HEK293T (cell line): ENCODE data around the gene MORN2.

ENCODE experiments used
- ARNT ChIP-seq: fragments of 450-650 bp; IDR thresholded peaks from 2 replicates; pipeline ENCODE4 v1.6.1; 2017; ENCODE audit warnings: mild to moderate bottlenecking
- BHLHE40 ChIP-seq: fragments of 450-650 bp; IDR thresholded peaks from 2 replicates; pipeline ENCODE4 v1.6.1; 2016; ENCODE audit warnings: mild to moderate bottlenecking, moderate library complexity, borderline replicate concordance
- CTBP1 ChIP-seq: fragments of 450-650 bp; IDR thresholded peaks from 2 replicates; pipeline ENCODE4 v1.6.1; 2016; ENCODE audit warnings: borderline replicate concordance
- FOXA1 ChIP-seq: fragments of 450-650 bp; IDR thresholded peaks from 2 replicates; pipeline ENCODE4 v1.6.1; 2016; ENCODE audit warnings: mild to moderate bottlenecking
- FOXK2 ChIP-seq: fragments of 450-650 bp; IDR thresholded peaks from 2 replicates; pipeline ENCODE4 v1.6.1; 2016; ENCODE audit warnings: mild to moderate bottlenecking
- FOXM1 ChIP-seq: fragments of 450-650 bp; IDR thresholded peaks from 2 replicates; pipeline ENCODE4 v1.6.1; 2017; ENCODE audit warnings: mild to moderate bottlenecking, borderline replicate concordance
- HDGF ChIP-seq: fragments of 450-650 bp; IDR thresholded peaks from 2 replicates; pipeline ENCODE4 v1.6.1; 2017; ENCODE audit warnings: antibody characterized with exemption, borderline replicate concordance
- L3MBTL2 ChIP-seq: fragments of 450-650 bp; conservative IDR thresholded peaks from 2 replicates; pipeline ENCODE4 v1.6.1; 2016; ENCODE audit warnings: mild to moderate bottlenecking
- NFRKB ChIP-seq: fragments of 450-650 bp; IDR thresholded peaks from 2 replicates; pipeline ENCODE4 v1.6.1; 2016; ENCODE audit warnings: mild to moderate bottlenecking, moderate library complexity
- SP1 ChIP-seq: fragments of 450-650 bp; IDR thresholded peaks from 2 replicates; pipeline ENCODE4 v1.6.1; 2017
- SUZ12 ChIP-seq: fragments of 450-650 bp; IDR thresholded peaks from 2 replicates; pipeline ENCODE4 v1.6.1; 2016; ENCODE audit warnings: mild to moderate bottlenecking
- TARDBP ChIP-seq: fragments of 450-650 bp; IDR thresholded peaks from 2 replicates; pipeline ENCODE4 v1.6.1; 2016
- TF ChIP-seq, protein P1 (sequence below): fragments of 450-650 bp; IDR thresholded peaks from 2 replicates; pipeline ENCODE4 v1.6.1; 2016

- TF ChIP-seq BHLHE40 (no peak), SUZ12 (no peak), HDGF (no peak), FOXM1 (no peak), FOXK2 (no peak), ARNT (no peak), TARDBP (no peak), SP1 (no peak), NFRKB (no peak), CTBP1 (no peak), FOXA1 (no peak), L3MBTL2 (no peak)
- TF ChIP-seq, protein P1, sequence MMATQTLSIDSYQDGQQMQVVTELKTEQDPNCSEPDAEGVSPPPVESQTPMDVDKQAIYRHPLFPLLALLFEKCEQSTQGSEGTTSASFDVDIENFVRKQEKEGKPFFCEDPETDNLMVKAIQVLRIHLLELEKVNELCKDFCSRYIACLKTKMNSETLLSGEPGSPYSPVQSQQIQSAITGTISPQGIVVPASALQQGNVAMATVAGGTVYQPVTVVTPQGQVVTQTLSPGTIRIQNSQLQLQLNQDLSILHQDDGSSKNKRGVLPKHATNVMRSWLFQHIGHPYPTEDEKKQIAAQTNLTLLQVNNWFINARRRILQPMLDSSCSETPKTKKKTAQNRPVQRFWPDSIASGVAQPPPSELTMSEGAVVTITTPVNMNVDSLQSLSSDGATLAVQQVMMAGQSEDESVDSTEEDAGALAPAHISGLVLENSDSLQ = no peak
These were observed 11.6 kb downstream of the MORN2 start for GRCh38 chr2:38887347-38887746.
